HepG2 (cell line): ENCODE data around the gene ZCCHC24. TPM values are rescaled to one million over a fixed set of nuclear protein-coding genes. Genes with fewer than 3 reads are reported as not detected.

Experiments
- ATAC-seq: fragments of 200-7000 bp; cut with Tn5 transposase; 3 replicates; pipeline ENCODE4 v1.9.1; 2020; ENCODE audit warnings: mild to moderate bottlenecking, moderate library complexity
- BruUV-seq: library from RNA; stranded (reverse); fragments of 400-500 nt; replicated peaks from 2 replicates; lab custom pipeline; 2021; lab: Mats Ljungman, UMichigan
- CTCF ChIA-PET: fragments of 300-600 bp; formaldehyde crosslinking; extraction: SDS; loops from one replicate; lab custom pipeline; 2021; ENCODE audit warnings: low total read pairs, inconsistent platforms, low intra/inter-chr PET ratio; lab: Yijun Ruan, JAX
- POLR2A ChIA-PET: fragments of 350-600 bp; sonication (Branson Sonifier 250); formaldehyde crosslinking; loops from one replicate; lab custom pipeline; 2020; ENCODE audit warnings: antibody characterized with exemption, inconsistent platforms; lab: Yijun Ruan, JAX
- DNase-seq: peaks from one replicate; pipeline ENCODE4 v3.0.0-alpha.2; 2015; ENCODE audit warnings: low spot score
- FAIRE-seq: peaks from 3 replicates; lab custom pipeline; 2011; peaks lifted over from hg19 to GRCh38; lab: Jason Lieb, UNC
- H2AFZ ChIP-seq: one replicate; pipeline ENCODE4 v1.6.1; 2011; ENCODE audit warnings: low read length, inconsistent platforms
- H3K27ac ChIP-seq: fragments of 300-600 bp; 3 replicates; pipeline ENCODE4 v1.8.0; 2011; ENCODE audit warnings: mixed run types, mild to moderate bottlenecking, mixed read lengths, low read length, inconsistent platforms; ENCODE audit not compliant: insufficient read depth; ENCODE audit errors: extremely low read length
- H3K27me3 ChIP-seq, 2 experiments: fragments of 200-600 bp in 1 of 2; 2 replicates in 1 of 2; 3 replicates in 1 of 2; pipeline versions ENCODE4 v1.6.0 to v1.8.0; 2011; ENCODE audit warnings: low read length in 2 of 2, mild to moderate bottlenecking in 2 of 2, moderate library complexity in 2 of 2, inconsistent platforms in 1 of 2; ENCODE audit not compliant: insufficient read depth in 2 of 2, control insufficient read depth in 1 of 2
- H3K36me3 ChIP-seq, 2 experiments: fragments of 200-600 bp in 1 of 2; replicated peaks in 1 of 2; 2 replicates in 1 of 2; 3 replicates in 1 of 2; pipeline versions ENCODE4 v1.5.1 to v1.8.0; 2011; ENCODE audit warnings: low read length in 2 of 2, inconsistent platforms in 1 of 2; ENCODE audit not compliant: insufficient read depth in 2 of 2, control insufficient read depth in 1 of 2
- H3K4me1 ChIP-seq: 2 replicates; pipeline ENCODE4 v1.5.1; 2012; ENCODE audit warnings: low read length, inconsistent platforms; ENCODE audit not compliant: insufficient read depth
- H3K4me2 ChIP-seq: 2 replicates; pipeline ENCODE4 v1.6.0; 2011; ENCODE audit warnings: low read depth, low read length, inconsistent platforms
- H3K4me3 ChIP-seq, 3 experiments: fragments of 200-600 bp in 1 of 3; sonication (generic), shearing (Covaris generic) in 1 of 3; replicated peaks in 1 of 3; 2 replicates each; pipeline ENCODE4 v1.5.1; 2011 to 2016; ENCODE audit warnings: low read length in 3 of 3, inconsistent platforms in 2 of 3, low read depth in 2 of 3, mild to moderate bottlenecking in 2 of 3, control low read depth in 1 of 3, mixed read lengths in 1 of 3; ENCODE audit not compliant: insufficient read depth in 1 of 3
- H3K79me2 ChIP-seq: one replicate; pipeline ENCODE4 v1.6.1; 2011; ENCODE audit warnings: low read length, inconsistent platforms; ENCODE audit not compliant: insufficient read depth
- H3K9ac ChIP-seq: 2 replicates; pipeline ENCODE4 v1.6.0; 2011; ENCODE audit warnings: mild to moderate bottlenecking, low read depth, low read length, inconsistent platforms; ENCODE audit not compliant: insufficient read depth
- H3K9me3 ChIP-seq: 2 replicates; pipeline ENCODE4 v1.5.1; 2012; ENCODE audit warnings: mild to moderate bottlenecking, low read length
- H4K20me1 ChIP-seq: 2 replicates; pipeline ENCODE4 v1.6.0; 2011; ENCODE audit warnings: inconsistent platforms, mild to moderate bottlenecking, low read length, moderate library complexity; ENCODE audit not compliant: insufficient read depth
- HMGXB3 ChIP-seq: sonication (generic); formaldehyde crosslinking; IDR thresholded peaks from 2 replicates; pipeline ENCODE4 v1.4.0; 2020; ENCODE audit warnings: missing genetic modification reagents, borderline replicate concordance
- SMARCC2 ChIP-seq: fragments of 450-650 bp; IDR thresholded peaks from 2 replicates; pipeline ENCODE4 v1.6.1; 2017; ENCODE audit warnings: antibody characterized with exemption, mild to moderate bottlenecking
- SMC3 ChIP-seq: IDR thresholded peaks from 2 replicates; pipeline ENCODE4 v1.6.1; 2011; ENCODE audit warnings: low read length, improper control_type of control experiment
- ZNF768 ChIP-seq: sonication (generic); formaldehyde crosslinking; IDR thresholded peaks from 2 replicates; pipeline ENCODE4 v1.4.0; 2020; ENCODE audit warnings: missing genetic modification reagents
- WGBS: methylation state at CpG from one replicate; pipeline ENCODE4 v1.1.6; 2017; ENCODE audit warnings: low lambda C conversion rate; 5-methylcytosine and 5-hydroxymethylcytosine counted together
- in situ Hi-C: cut with HindIII; loops from 2 replicates; pipeline ENCODE4 v1.10.0; 2017; ENCODE audit warnings: low pct_unique_long_range_greater_than_20kb; ENCODE audit not compliant: extremely low pct_ligation_motif_present
- intact Hi-C: fragments of 100-400 bp; cut with micrococcal nuclease; formaldehyde crosslinking; loops from one replicate; pipeline ENCODE4 v1.10.0; 2022; ENCODE audit not compliant: unreplicated experiment
- polyA plus RNA-seq, 8 experiments: library from polyadenylated mRNA; depleted of rRNA in 3 of 8; stranded (reverse) in 7 of 8; unstranded in 1 of 8; fragments of >200 nt; fragmentation: Illumina TruSeq in 4 of 8; extraction: Trizol in 4 of 8; gene quantifications; 2 replicates each; pipeline versions ENCODE4 v1.2.1 to v1.2.3, GENCODE V29; 2011 to 2016; ENCODE audit warnings: low read depth in 4 of 8, missing spikeins in 1 of 8, mixed read lengths in 1 of 8; ENCODE audit not compliant: insufficient read depth in 1 of 8
- total RNA-seq, 5 experiments: library from RNA; depleted of rRNA; stranded (reverse); fragments of >200 nt; fragmentation: Illumina TruSeq; extraction: Trizol; gene quantifications; 2 replicates each; pipeline ENCODE4 v1.2.3, GENCODE V29; 2016; ENCODE audit warnings: low read depth in 1 of 5

The ZCCHC24 gene
- total and polyA plus RNA-seq, 2 of the 13 experiments (the other 11 are each of a cell fraction or from before 2014, with no cell fraction given): 3.1 to 7.9 TPM

GRCh38 chr10:79387974-79388850 is 57.2 kb downstream of the ZCCHC24 start:
- H3K27ac ChIP-seq: no peak overlapping the region
- no TSS peak for BruUV-seq
- in situ Hi-C loops (no loop called here), intact Hi-C loops (no loop called here)
- no peaks in the 10 kb centered on the region for H4K20me1 ChIP-seq
- FAIRE-seq (no peak), ATAC-seq (no peak), DNase-seq (no peak)
- POLR2A ChIA-PET: no interaction called here
- no peaks in the 10 kb centered on the region for H3K4me1 ChIP-seq
- H2AFZ ChIP-seq: no peak overlapping the region
- 83% methylated on average over 9 of the region's 11 CpGs for WGBS
- TF ChIP-seq ZNF768 (peak; percentile 84), HMGXB3 (no peak), SMC3 (no peak), SMARCC2 (no peak)
- no peaks in the 10 kb centered on the region for H3K79me2 ChIP-seq
- CTCF ChIA-PET: no interaction called here
- no peak overlapping the region for H3K4me3 ChIP-seq
- no peaks in the 10 kb centered on the region for H3K36me3 ChIP-seq
- no peak overlapping the region for H3K4me2 ChIP-seq
- H3K9me3 ChIP-seq: no peaks in the 10 kb centered on the region
- H3K9ac ChIP-seq: no peak overlapping the region
- no peaks in the 10 kb centered on the region for H3K27me3 ChIP-seq
